ENCODE measurements around the gene ROBO4.

ROBO4 gene

GRCh38 chr11:124869856-124870387 lies 27.7 kb downstream of the ROBO4 start:
- no peak for DNase-seq

DNA sequence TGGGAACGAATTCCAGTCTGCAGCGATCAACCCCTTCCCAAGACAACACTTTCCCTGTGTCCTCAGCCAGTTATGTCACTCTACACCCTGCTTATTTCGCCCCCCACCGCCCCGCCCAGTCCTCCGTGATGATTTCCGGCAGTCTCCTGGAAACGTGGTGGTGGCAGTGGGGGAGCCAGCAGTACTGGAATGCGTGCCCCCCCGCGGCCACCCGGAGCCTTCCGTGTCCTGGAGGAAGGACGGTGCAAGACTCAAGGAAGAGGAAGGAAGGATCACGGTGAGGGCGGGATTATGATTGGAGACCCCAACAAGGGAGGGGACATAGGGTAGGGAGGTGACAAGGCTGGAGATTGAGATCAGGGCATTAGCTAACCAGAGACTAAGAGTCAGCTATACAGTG lies 28.3 kb downstream of the ROBO4 start:
- DNase-seq, result no peak

DNA sequence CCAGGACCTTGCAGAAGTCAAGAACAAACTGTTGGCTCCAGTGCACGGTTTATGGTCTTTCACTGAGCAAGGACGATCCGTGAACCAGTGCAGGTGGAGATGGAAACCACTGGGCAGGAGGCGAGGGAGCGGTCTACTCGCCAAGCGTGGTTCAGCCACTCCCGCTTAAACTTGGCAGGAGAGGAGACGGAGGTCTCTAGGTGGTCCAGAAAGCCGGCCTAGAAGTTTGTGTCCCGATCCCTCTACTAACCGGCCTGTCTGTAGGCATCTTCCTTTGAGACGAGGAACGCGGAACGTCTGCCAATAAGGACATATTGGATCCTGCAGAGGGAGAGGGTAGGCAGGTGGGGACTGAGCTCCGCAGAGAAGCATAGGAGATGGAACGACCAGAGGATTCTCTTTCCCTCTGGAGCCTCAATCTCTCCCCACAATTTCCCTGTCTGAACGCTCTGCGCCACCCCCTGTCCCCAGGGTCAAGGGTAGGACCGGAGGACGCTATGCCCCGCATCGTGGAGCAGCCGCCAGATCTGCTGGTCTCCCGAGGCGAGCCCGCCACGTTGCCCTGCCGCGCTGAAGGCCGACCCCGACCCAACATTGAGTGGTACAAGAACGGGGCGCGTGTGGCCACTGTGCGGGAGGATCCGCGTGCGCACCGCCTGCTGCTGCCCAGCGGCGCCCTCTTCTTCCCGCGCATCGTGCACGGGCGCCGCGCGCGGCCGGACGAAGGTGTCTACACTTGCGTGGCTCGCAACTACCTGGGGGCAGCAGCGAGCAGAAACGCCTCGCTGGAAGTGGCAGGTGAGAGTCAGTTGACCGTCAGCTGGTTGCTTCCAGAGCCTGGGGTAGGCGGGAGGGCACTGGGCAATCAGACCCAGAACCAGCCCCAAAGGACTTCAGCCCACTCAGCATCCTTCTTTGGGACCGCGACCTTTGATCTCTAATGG lies 29.1 kb downstream of the ROBO4 start:
- no peak for DNase-seq

GRCh38 chr11:124867700-124868099 lies 30.0 kb downstream of the ROBO4 start:
- DNase-seq, result no peak

- DNase-seq, result no peak
Observed at GRCh38 chr11:124865902-124866851, 31.5 kb downstream of the ROBO4 start.

- DNase-seq, result no peak
Observed at GRCh38 chr11:124865181-124865901, 32.3 kb downstream of the ROBO4 start, which contains the start of gene ROBO3. ROBO3 (plus strand) TSS chr11:124865432; CDS start chr11:124865578, 146 bp downstream.

DNA sequence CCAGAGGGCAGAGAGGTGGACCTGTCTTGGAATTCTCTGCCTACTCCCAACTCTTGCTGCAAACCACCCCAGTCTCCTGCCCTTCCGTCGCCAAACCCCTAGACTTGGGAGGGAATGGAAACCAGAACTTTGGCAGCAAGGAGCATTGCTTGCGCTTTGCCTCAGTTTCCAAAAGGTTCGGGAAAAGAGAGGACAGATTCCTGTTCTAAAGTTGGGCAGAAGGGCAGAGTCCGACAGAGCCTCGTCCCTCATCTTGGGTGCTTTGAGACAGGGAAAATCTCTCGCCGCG lies 32.8 kb downstream of the ROBO4 start:
- DNase-seq, result no peak

- no peak for DNase-seq
Observed at GRCh38 chr11:124864176-124864891, 33.3 kb downstream of the ROBO4 start.

DNA sequence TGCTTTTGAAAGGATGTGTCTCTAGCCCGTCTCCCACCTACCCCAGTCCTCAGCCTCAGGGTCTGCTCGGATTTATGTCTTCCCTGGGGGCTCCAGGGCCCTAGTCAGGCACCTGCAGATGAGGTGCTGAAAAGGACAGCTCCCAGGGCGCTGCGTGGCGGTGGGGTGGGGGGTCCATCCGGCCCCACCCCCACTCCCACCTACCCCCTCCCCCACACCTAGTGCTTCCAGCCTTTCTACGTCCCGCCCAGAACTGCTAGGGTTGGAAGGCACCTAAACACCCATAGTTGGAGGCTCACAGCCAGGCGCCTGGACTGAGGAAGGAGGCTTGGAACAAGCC lies 33.9 kb downstream of the ROBO4 start:
- no peak for DNase-seq

DNA sequence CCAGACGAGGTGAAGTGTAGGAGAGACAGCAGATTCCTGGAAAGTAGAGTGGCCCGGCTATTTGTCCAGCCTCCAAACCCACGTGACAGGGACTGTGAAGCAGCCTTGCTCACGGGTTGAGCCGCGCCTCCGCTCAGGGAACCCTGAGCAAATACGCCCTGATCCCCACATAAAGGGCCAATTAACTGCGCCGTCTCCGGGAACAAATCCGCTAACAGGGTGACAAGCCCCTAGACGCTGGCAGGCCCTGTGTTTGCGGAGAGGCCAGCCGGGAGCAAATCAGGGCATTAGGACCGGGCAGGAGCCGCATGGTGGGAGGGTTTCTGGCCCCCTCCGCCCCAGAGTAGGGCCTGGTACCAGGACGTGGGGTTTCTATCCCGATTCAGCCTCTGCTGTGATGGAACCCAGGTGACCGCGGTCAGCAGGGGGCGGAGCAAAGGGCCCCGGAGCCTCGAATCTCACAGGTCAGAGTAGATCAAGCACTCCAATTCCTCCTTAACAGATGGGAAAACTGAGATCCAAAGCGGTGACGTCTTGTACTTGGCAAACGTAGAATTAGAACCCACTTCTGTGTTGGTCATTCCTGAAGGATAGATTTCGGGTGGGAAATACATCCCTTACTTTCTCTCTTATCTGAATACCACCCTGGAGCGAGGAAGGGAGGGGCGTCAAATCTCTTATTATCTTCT lies 34.4 kb downstream of the ROBO4 start:
- peak; percentile 28 for DNase-seq

- no peak for DNase-seq
Observed at GRCh38 chr11:124861670-124862069, 36.0 kb downstream of the ROBO4 start.

GRCh38 chr11:124859171-124859570 lies 38.5 kb downstream of the ROBO4 start:
- DNase-seq, result no peak

DNA sequence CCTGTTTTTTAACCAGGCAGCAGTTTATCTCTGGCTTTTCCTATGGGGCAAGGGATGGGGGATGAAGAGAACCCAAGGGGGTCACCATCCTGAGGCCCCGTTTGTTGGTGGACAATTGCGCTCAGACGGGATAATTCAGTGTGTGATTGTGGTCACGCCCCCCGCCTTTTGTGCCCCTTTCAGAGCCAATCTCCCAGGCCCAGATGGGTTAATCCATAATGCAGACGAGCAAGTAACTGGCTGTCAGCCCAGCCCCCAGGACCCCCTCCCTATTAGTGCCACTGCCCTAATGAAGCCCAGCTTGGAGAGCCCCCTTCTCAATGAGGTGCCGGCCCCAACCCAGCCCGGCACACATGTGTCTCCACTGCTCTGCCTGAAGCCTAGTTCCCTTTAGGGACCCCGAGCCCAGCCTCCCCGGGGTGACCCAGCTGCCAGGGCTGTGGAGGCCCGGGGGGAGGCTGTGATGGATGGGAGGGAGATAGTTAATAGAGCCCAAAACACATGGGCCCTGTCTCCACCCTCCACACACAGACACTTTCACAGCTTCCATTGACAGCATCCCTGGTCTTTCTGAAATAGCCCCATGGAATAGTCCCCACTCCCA lies 51.5 kb downstream of the ROBO4 start:
- no peak for DNase-seq

- no peak for DNase-seq
Observed at GRCh38 chr11:124844664-124845079, 53.0 kb downstream of the ROBO4 start.

DNA sequence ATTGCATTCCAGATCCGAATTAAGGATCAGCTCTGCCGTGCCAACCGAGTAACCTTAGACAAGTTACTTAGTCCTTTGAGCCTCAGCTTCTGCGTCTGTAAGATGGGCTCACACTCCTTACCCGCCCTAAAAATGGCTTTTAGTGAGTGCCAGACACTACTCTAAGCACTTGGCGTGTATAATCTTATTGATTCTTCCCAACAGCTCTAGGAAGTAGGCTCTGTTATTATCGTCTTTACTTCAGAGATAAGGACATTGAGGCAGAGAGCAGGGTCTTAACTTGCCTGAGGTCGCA lies 54.1 kb downstream of the ROBO4 start:
- DNase-seq, result no peak

- DNase-seq, result no peak
Observed at GRCh38 chr11:124842305-124842704, 55.4 kb downstream of the ROBO4 start.

DNA sequence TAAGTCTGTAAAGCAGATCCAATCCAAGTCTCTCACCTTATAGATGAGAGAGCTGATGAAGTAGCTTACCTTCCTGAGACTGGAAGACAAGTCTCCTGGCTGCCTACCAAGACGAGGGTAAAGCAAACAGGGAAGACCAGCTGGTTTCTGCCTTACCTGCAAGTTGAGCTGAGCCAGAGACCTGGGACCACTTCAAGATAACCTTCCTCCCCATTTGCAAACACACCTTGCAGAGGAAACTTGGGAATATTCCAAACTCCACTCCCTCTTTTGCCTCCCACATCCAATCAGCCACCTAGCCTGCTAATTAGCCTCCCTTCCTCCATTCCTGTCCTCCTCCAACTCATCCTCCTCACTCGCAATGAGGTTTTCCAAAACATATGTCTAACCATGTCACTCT lies 55.8 kb downstream of the ROBO4 start:
- DNase-seq, result no peak

DNA sequence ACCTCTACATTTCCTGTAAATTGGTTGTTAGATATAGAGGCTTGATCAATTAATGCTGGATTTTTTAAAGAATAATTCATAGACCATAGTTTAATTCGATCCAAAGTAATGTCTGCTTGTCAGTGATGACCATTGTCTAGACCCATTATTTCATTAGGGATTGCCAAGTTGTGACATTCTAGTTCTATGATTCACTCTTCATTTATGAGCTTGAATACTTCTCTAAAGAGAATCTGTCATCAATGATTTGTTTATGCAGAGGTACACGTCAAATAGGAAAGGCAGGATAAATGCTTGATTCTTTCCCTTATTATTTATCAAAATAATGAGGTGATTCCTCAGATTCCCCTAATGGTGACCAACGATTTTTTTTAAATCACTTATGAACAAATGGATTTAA lies 56.5 kb downstream of the ROBO4 start:
- DNase-seq, result no peak

GRCh38 chr11:124840666-124841065 lies 57.0 kb downstream of the ROBO4 start:
- DNase-seq, result no peak

- DNase-seq, result no peak
Observed at GRCh38 chr11:124839972-124840621, 57.6 kb downstream of the ROBO4 start.

Measured in NCI-H2227 treated with DMSO at 0.1 percent for 48 hours (cell line).